A673 (cell line): Measurements from ENCODE around the gene RGS3. TPM values are rescaled to one million over a fixed set of nuclear protein-coding genes. Genes with fewer than 3 reads are reported as not detected.
"Not testable (repeated sequence)": the region's sequence is repeated elsewhere in the genome, so short reads cannot be mapped to it uniquely, and the experiment has no call there.

Experiments used
- BruUV-seq: library from RNA; stranded (reverse); fragments of 400-500 nt; replicated peaks from 2 replicates; lab custom pipeline; 2021; lab: Mats Ljungman, UMichigan
- CTCF ChIA-PET: fragments of 300-600 bp; sonication (Branson Sonifier 250); formaldehyde crosslinking; loops from one replicate; lab custom pipeline; 2022; ENCODE audit warnings: antibody characterized with exemption; lab: Charles Lee
- POLR2A ChIA-PET: fragments of 300-600 bp; sonication (Branson Sonifier 250); formaldehyde crosslinking; loops from one replicate; lab custom pipeline; 2022; ENCODE audit warnings: antibody characterized with exemption; ENCODE audit not compliant: low non-redundant PET; lab: Charles Lee
- DNase-seq: peaks from one replicate; pipeline ENCODE4 v3.0.0-alpha.2; 2015; ENCODE audit warnings: low spot score
- H3K27ac ChIP-seq: fragments of 200-600 bp; sonication (generic); 2 replicates; pipeline ENCODE4 v1.5.1; 2016; ENCODE audit warnings: mixed run types, low read depth, mild to moderate bottlenecking, mixed read lengths, antibody characterized with exemption, low read length; ENCODE audit not compliant: poor library complexity, severe bottlenecking
- H3K27me3 ChIP-seq: fragments of 200-600 bp; sonication (generic); replicated peaks from 2 replicates; pipeline ENCODE4 v1.6.1; 2017; ENCODE audit warnings: mixed run types, low read depth, mild to moderate bottlenecking, mixed read lengths, antibody characterized with exemption, low read length; ENCODE audit not compliant: insufficient read depth, poor library complexity
- H3K36me3 ChIP-seq: fragments of 200-600 bp; sonication (generic); 2 replicates; pipeline ENCODE4 v1.6.1; 2016; ENCODE audit warnings: mixed run types, mild to moderate bottlenecking, mixed read lengths, antibody characterized with exemption, low read length; ENCODE audit not compliant: insufficient read depth, poor library complexity, severe bottlenecking
- H3K4me1 ChIP-seq: fragments of 200-600 bp; sonication (generic); 2 replicates; pipeline ENCODE4 v1.6.1; 2017; ENCODE audit warnings: mixed run types, mild to moderate bottlenecking, mixed read lengths, antibody characterized with exemption, low read length; ENCODE audit not compliant: insufficient read depth, poor library complexity, severe bottlenecking
- H3K4me3 ChIP-seq: fragments of 200-600 bp; sonication (generic); 2 replicates; pipeline ENCODE4 v1.5.1; 2016; ENCODE audit warnings: low read depth, mixed run types, mild to moderate bottlenecking, mixed read lengths, low read length; ENCODE audit not compliant: poor library complexity, severe bottlenecking
- H3K9me3 ChIP-seq: fragments of 200-600 bp; sonication (generic); 2 replicates; pipeline ENCODE4 v1.6.1; 2016; ENCODE audit warnings: mixed run types, low read depth, mild to moderate bottlenecking, mixed read lengths, antibody characterized with exemption, low read length; ENCODE audit not compliant: poor library complexity, severe bottlenecking
- CTCF ChIP-seq: fragments of 300-800, 200-600 bp; sonication (generic); conservative IDR thresholded peaks from 2 replicates; pipeline ENCODE4 v1.5.1; 2017; ENCODE audit warnings: low read depth, mild to moderate bottlenecking, antibody characterized with exemption, low read length, moderate library complexity, mixed read lengths
- EZH2 ChIP-seq: fragments of 200-600 bp; sonication (generic); IDR thresholded peaks from 2 replicates; pipeline ENCODE4 v1.6.1; 2017; ENCODE audit warnings: borderline replicate concordance, low read depth, mild to moderate bottlenecking, mixed read lengths, antibody characterized with exemption, low read length; ENCODE audit not compliant: poor library complexity, severe bottlenecking
- intact Hi-C: fragments of 100-400 bp; cut with micrococcal nuclease; formaldehyde crosslinking; loops from one replicate; pipeline ENCODE4 v1.10.0; 2022; ENCODE audit not compliant: unreplicated experiment
- total RNA-seq: library from RNA; stranded (reverse); gene quantifications from 2 replicates; pipeline ENCODE4 v1.2.3, GENCODE V29; 2021

RGS3 gene
- total RNA-seq, 1 experiment from 2014 or later: 19.2 TPM

- Histone ChIP-seq H3K4me1 (peaks cover 17% of the 10 kb centered on the region), H3K27me3 (no peaks in the 10 kb centered on the region), H3K9me3 (no peaks in the 10 kb centered on the region), H3K27ac (no peak overlapping the region), H3K36me3 (no peaks in the 10 kb centered on the region), H3K4me3 (no peak overlapping the region)
- no TSS peak for BruUV-seq
- DNase-seq: no peak
- ChIA-PET CTCF (no interaction called here), POLR2A (no interaction called here)
- intact Hi-C loops: no loop called here
- no peak for TF ChIP-seq EZH2
- TF ChIP-seq CTCF: no peak
These were observed 24.5 kb downstream of the RGS3 start for GRCh38 chr9:113488071-113488470.

- BruUV-seq: no TSS peak
- no peaks in the 10 kb centered on the region for H3K27me3 ChIP-seq
- no peak for DNase-seq
- CTCF ChIA-PET: no interaction called here
- no peaks in the 10 kb centered on the region for H3K9me3 ChIP-seq
- no peak overlapping the region for H3K4me3 ChIP-seq
- TF ChIP-seq EZH2: no peak
- no peak for TF ChIP-seq CTCF
- no peak overlapping the region for H3K27ac ChIP-seq
- POLR2A ChIA-PET: no interaction called here
- peaks cover 22% of the 10 kb centered on the region for H3K4me1 ChIP-seq
- intact Hi-C loops: no loop called here
- H3K36me3 ChIP-seq: no peaks in the 10 kb centered on the region
These were observed 25.0 kb downstream of the RGS3 start for GRCh38 chr9:113488490-113488889.

GRCh38 chr9:113491147-113491546 lies 27.6 kb downstream of the RGS3 start:
- POLR2A ChIA-PET, H3K9me3 ChIP-seq, H3K27ac ChIP-seq, DNase-seq, H3K4me3 ChIP-seq, CTCF ChIA-PET, BruUV-seq, intact Hi-C loops, H3K27me3 ChIP-seq, H3K36me3 ChIP-seq: not testable (repeated sequence)
- H3K4me1 ChIP-seq: peaks cover 26% of the 10 kb centered on the region
